B cell (primary cell): ENCODE measurements around the gene ZEB2. TPM values are rescaled to one million over a fixed set of nuclear protein-coding genes. Genes with fewer than 3 reads are reported as not detected.

Experiments
- ATAC-seq: fragments of 200-7000 bp; cut with Tn5 transposase; one replicate; pipeline ENCODE4 v1.10.0; 2021; ENCODE audit warnings: low read depth, mild to moderate bottlenecking, moderate number of reproducible peaks, moderate library complexity
- CTCF ChIA-PET: fragments of 350-600 bp; sonication (Branson Sonifier 250); formaldehyde crosslinking; loops from one replicate; lab custom pipeline; 2021; ENCODE audit warnings: antibody characterized with exemption, inconsistent platforms; lab: Charles Lee
- POLR2A ChIA-PET: fragments of 350-600 bp; sonication (Branson Sonifier 250); formaldehyde crosslinking; loops from one replicate; lab custom pipeline; 2021; ENCODE audit warnings: antibody characterized with exemption; lab: Charles Lee
- DNase-seq: peaks from one replicate; pipeline ENCODE4 v3.0.0; 2013
- H2AFZ ChIP-seq: 2 replicates; pipeline ENCODE4 v1.6.1; 2012; ENCODE audit warnings: mild to moderate bottlenecking, low read depth, low read length; ENCODE audit not compliant: insufficient read depth, poor library complexity, severe bottlenecking
- H3K27ac ChIP-seq, 2 donors: 1 replicate in 1 of 2; 2 replicates in 1 of 2; pipeline ENCODE4 v1.5.1; 2012 to 2013; ENCODE audit warnings: low read length in 2 of 2, mild to moderate bottlenecking in 2 of 2, moderate library complexity in 1 of 2
- H3K27me3 ChIP-seq, 4 experiments: fragments of 200-600 bp in 1 of 4; sonication (generic) in 1 of 4; replicated peaks in 1 of 4; 1 replicate in 2 of 4; 2 replicates in 2 of 4; pipeline versions ENCODE4 v1.6.1 to v1.7.0; 2013 to 2016; ENCODE audit warnings: low read length in 3 of 4, mild to moderate bottlenecking in 2 of 4, mixed read lengths in 1 of 4, moderate library complexity in 1 of 4; ENCODE audit not compliant: insufficient read depth in 4 of 4, control insufficient read depth in 3 of 4; ENCODE audit errors: control extremely low read depth in 1 of 4
- H3K36me3 ChIP-seq, 2 experiments: replicated peaks in 1 of 2; 1 replicate in 1 of 2; 2 replicates in 1 of 2; pipeline versions ENCODE4 v1.6.1 to v1.7.1; 2013; ENCODE audit warnings: low read length in 1 of 2; ENCODE audit not compliant: insufficient read depth in 2 of 2, control insufficient read depth in 1 of 2; ENCODE audit errors: control extremely low read depth in 1 of 2, extremely low read depth in 1 of 2
- H3K4me1 ChIP-seq, 2 donors: fragments of 200-600 bp in 1 of 2; sonication (generic) in 1 of 2; 1 replicate in 1 of 2; 2 replicates in 1 of 2; pipeline versions ENCODE4 v1.5.1 to v1.6.1; 2013 to 2017; ENCODE audit warnings: low read length in 2 of 2; ENCODE audit not compliant: control insufficient read depth in 2 of 2, insufficient read depth in 2 of 2
- H3K4me2 ChIP-seq: replicated peaks from 2 replicates; pipeline ENCODE3; 2012; ENCODE audit warnings: mild to moderate bottlenecking, low read depth, low read length; ENCODE audit not compliant: poor library complexity, severe bottlenecking
- H3K4me3 ChIP-seq, 5 experiments: fragments of 200-600 bp in 1 of 5; sonication (generic) in 1 of 5; 1 replicate in 3 of 5; 2 replicates in 2 of 5; pipeline versions ENCODE4 v1.5.1 to v1.7.0; 2011 to 2016; ENCODE audit warnings: low read length in 4 of 5, mild to moderate bottlenecking in 4 of 5, low read depth in 2 of 5, control low read depth in 1 of 5, moderate library complexity in 1 of 5; ENCODE audit not compliant: insufficient read depth in 1 of 5; ENCODE audit errors: control extremely low read depth in 1 of 5, extremely low read depth in 1 of 5
- H3K79me2 ChIP-seq: fragments of 200-600 bp; sonication (generic); one replicate; pipeline ENCODE4 v1.6.0; 2016; ENCODE audit warnings: low read length; ENCODE audit not compliant: control insufficient read depth, insufficient read depth
- H3K9ac ChIP-seq: fragments of 200-600 bp; sonication (generic); 2 replicates; pipeline ENCODE4 v1.6.1; 2017; ENCODE audit warnings: mild to moderate bottlenecking, low read length, moderate library complexity
- H3K9me3 ChIP-seq, 3 donors: one replicate each; pipeline versions ENCODE4 v1.6.1 to v1.7.1; 2013; ENCODE audit warnings: low read length in 2 of 3; ENCODE audit not compliant: control insufficient read depth in 2 of 3, insufficient read depth in 1 of 3; ENCODE audit errors: control extremely low read depth in 1 of 3
- H4K20me1 ChIP-seq: 2 replicates; pipeline ENCODE4 v1.6.0; 2012; ENCODE audit warnings: mild to moderate bottlenecking, low read length; ENCODE audit not compliant: insufficient read depth, control insufficient read depth, poor library complexity, severe bottlenecking
- H3K27ac Mint-ChIP-seq: one replicate; pipeline ENCODE4 v1.8.0; 2021; ENCODE audit warnings: mixed read lengths
- H3K27me3 Mint-ChIP-seq: one replicate; pipeline ENCODE4 v1.8.0; 2021; ENCODE audit warnings: mixed read lengths
- H3K4me1 Mint-ChIP-seq: one replicate; pipeline ENCODE4 v1.8.0; 2021; ENCODE audit warnings: mixed read lengths
- H3K4me3 Mint-ChIP-seq: one replicate; pipeline ENCODE4 v1.8.0; 2021; ENCODE audit warnings: mixed read lengths
- H3K9me3 Mint-ChIP-seq: one replicate; pipeline ENCODE4 v1.8.0; 2022; ENCODE audit warnings: mixed read lengths; ENCODE audit not compliant: insufficient read depth
- EZH2 ChIP-seq: IDR thresholded peaks from 2 replicates; pipeline ENCODE4 v1.6.1; 2012; ENCODE audit warnings: borderline replicate concordance, low read depth, mild to moderate bottlenecking, moderate library complexity, low read length; ENCODE audit not compliant: insufficient read depth, poor library complexity, severe bottlenecking
- WGBS: methylation state at CpG from one replicate; pipeline ENCODE4 v1.1.5; 2013; ENCODE audit warnings: missing lambda C conversion rate; ENCODE audit not compliant: insufficient coverage; 5-methylcytosine and 5-hydroxymethylcytosine counted together
- intact Hi-C: fragments of 100-400 bp; cut with micrococcal nuclease; formaldehyde crosslinking; loops from one replicate; pipeline ENCODE4 v1.10.0; 2022
- polyA plus RNA-seq: library from polyadenylated mRNA; depleted of rRNA; stranded (reverse); fragments of >200 nt; gene quantifications from 2 replicates; pipeline ENCODE4 v1.2.3, GENCODE V29; 2012
- total RNA-seq, 2 donors: library from RNA; stranded (reverse); fragments of 120-200 nt in 1 of 2; gene quantifications; 1 replicate in 1 of 2; 2 replicates in 1 of 2; pipeline versions ENCODE4 v1.2.3 to v1.2.4, GENCODE V29; 2013 to 2022
- TF ChIP-seq, protein P1 (sequence below): fragments of 200-600 bp; IDR thresholded peaks from one replicate; pipeline ENCODE4 v1.8.0; 2022; ENCODE audit warnings: antibody characterized with exemption, mild to moderate bottlenecking

The ZEB2 gene
- total and polyA plus RNA-seq, 2 donors (not counting 1 experiment from before 2014, with no cell fraction given) = 56.3 to 217 TPM

DNA sequence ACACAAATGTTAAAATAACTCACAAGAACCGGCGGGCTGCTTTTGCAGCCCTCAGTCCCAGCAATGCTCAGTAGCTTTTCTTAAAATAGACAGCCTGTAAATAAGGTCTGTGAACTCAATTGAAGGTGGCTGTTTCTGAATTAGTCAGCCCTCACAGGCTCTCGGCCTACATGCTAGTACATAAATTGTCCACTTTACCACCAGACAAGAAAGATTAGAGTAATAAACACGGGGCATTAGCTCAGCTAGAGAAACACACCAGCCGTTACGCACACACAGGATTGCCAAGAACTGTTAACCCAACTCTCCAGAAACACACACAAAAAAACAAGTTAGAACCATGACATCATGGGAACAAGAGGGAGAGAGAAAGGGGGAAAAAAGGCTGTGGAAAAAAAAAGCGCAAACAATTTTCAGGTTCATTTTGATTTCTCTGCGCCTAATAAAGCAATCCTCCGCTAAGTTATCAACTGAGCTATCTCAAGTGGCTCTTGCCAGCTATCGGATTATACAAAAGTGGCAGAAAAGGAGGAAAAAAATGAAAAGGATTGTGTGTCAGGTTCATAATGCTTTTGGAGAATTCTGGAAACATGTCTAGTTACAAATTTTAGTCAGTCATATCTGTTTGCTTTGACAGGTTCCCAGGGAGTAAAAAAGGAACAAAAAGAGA, 89.1 kb downstream of the ZEB2 start:
- H3K79me2 ChIP-seq = peaks cover 64% of the 10 kb centered on the region
- 91% methylated on average over 2 of the region's 10 CpGs for WGBS
- no peaks in the 10 kb centered on the region for H3K27me3 Mint-ChIP-seq
- TF ChIP-seq EZH2 = no peak
- TF ChIP-seq, protein P1, sequence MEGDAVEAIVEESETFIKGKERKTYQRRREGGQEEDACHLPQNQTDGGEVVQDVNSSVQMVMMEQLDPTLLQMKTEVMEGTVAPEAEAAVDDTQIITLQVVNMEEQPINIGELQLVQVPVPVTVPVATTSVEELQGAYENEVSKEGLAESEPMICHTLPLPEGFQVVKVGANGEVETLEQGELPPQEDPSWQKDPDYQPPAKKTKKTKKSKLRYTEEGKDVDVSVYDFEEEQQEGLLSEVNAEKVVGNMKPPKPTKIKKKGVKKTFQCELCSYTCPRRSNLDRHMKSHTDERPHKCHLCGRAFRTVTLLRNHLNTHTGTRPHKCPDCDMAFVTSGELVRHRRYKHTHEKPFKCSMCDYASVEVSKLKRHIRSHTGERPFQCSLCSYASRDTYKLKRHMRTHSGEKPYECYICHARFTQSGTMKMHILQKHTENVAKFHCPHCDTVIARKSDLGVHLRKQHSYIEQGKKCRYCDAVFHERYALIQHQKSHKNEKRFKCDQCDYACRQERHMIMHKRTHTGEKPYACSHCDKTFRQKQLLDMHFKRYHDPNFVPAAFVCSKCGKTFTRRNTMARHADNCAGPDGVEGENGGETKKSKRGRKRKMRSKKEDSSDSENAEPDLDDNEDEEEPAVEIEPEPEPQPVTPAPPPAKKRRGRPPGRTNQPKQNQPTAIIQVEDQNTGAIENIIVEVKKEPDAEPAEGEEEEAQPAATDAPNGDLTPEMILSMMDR = no peak
- no peaks in the 10 kb centered on the region for H3K9me3 ChIP-seq
- peaks cover 61% of the 10 kb centered on the region for H4K20me1 ChIP-seq
- H3K36me3 ChIP-seq = peaks cover 2 to 31% of the 10 kb centered on the region in 2 experiments
- H3K4me3 Mint-ChIP-seq = no peak overlapping the region
- peak overlapping the region; percentile 8 to 64 for H3K27ac ChIP-seq
- ATAC-seq (peak; percentile 25), DNase-seq (no peak)
- H3K4me3 ChIP-seq = peak overlapping the region in 1 of 5 experiments; percentile 1
- H3K27me3 ChIP-seq = no peaks in the 10 kb centered on the region
- no peak overlapping the region for H3K27ac Mint-ChIP-seq
- intact Hi-C loops = no loop called here
- ChIA-PET CTCF (interaction anchor here (0.7 to 1.7 kb wide), 6 partner anchors 9 to 1322 kb away, joined by 3 to 7 read pairs (median 4); partner anchors contain the start of gene ZEB2), POLR2A (no interaction called here)
- H3K9ac ChIP-seq = peak overlapping the region; percentile 19
- no peaks in the 10 kb centered on the region for H3K9me3 Mint-ChIP-seq
- H3K4me1 ChIP-seq = peaks cover 32 to 33% of the 10 kb centered on the region in 2 donors
- peaks cover 55% of the 10 kb centered on the region for H3K4me1 Mint-ChIP-seq
- no peak overlapping the region for H2AFZ ChIP-seq
- peak overlapping the region; percentile 28 for H3K4me2 ChIP-seq
